HepG2 (cell line): ENCODE results near the gene LARP4. TPM values are rescaled to one million over a fixed set of nuclear protein-coding genes. Genes with fewer than 3 reads are reported as not detected.

ENCODE experiments used
- AKAP8 ChIP-seq: sonication (generic); formaldehyde crosslinking; IDR thresholded peaks from 2 replicates; pipeline ENCODE4 v1.5.1; 2020; ENCODE audit warnings: mild to moderate bottlenecking, missing genetic modification reagents
- HNRNPH1 ChIP-seq: fragments of 200-400 bp; formaldehyde crosslinking; optimal IDR thresholded peaks from 2 replicates; pipeline ENCODE3; 2017; ENCODE audit warnings: mild to moderate bottlenecking, low read depth, low read length
- JUNB ChIP-seq: sonication (generic); formaldehyde crosslinking; IDR thresholded peaks from 2 replicates; pipeline ENCODE4 v1.8.0; 2022; ENCODE audit warnings: missing genetic modification reagents, mild to moderate bottlenecking, borderline replicate concordance
- MTF1 ChIP-seq: sonication (generic); formaldehyde crosslinking; IDR thresholded peaks from 2 replicates; pipeline ENCODE4 v1.5.0; 2020; ENCODE audit warnings: missing genetic modification reagents
- REXO4 ChIP-seq: sonication (generic); formaldehyde crosslinking; IDR thresholded peaks from 2 replicates; pipeline ENCODE4 v1.8.0; 2022; ENCODE audit warnings: missing genetic modification reagents, mild to moderate bottlenecking, borderline replicate concordance
- RFXAP ChIP-seq: sonication (generic); formaldehyde crosslinking; IDR thresholded peaks from 2 replicates; pipeline ENCODE4 v1.4.0; 2020; ENCODE audit warnings: missing genetic modification reagents, borderline replicate concordance
- TRAFD1 ChIP-seq: sonication (generic); formaldehyde crosslinking; IDR thresholded peaks from 2 replicates; pipeline ENCODE4 v1.5.1; 2020; ENCODE audit warnings: missing genetic modification reagents, mild to moderate bottlenecking, borderline replicate concordance
- TRIM22 ChIP-seq: fragments of 450-650 bp; IDR thresholded peaks from 2 replicates; pipeline ENCODE4 v1.6.1; 2017
- ZMYM3 ChIP-seq: sonication (generic); formaldehyde crosslinking; IDR thresholded peaks from 2 replicates; pipeline ENCODE4 v1.5.1; 2020; ENCODE audit warnings: mild to moderate bottlenecking, missing genetic modification reagents
- ZNF383 ChIP-seq: sonication (generic); formaldehyde crosslinking; IDR thresholded peaks from 2 replicates; pipeline ENCODE4 v1.4.0; 2020; ENCODE audit warnings: missing genetic modification reagents, mild to moderate bottlenecking, borderline replicate concordance
- ZNF451 ChIP-seq: sonication (generic); formaldehyde crosslinking; IDR thresholded peaks from 2 replicates; pipeline ENCODE4 v1.5.0; 2020; ENCODE audit warnings: mild to moderate bottlenecking, missing genetic modification reagents
- ZNF496 ChIP-seq: sonication (generic); formaldehyde crosslinking; IDR thresholded peaks from 2 replicates; pipeline ENCODE4 v1.8.1; 2023; ENCODE audit warnings: mild to moderate bottlenecking, moderate library complexity, missing genetic modification reagents; ENCODE audit not compliant: insufficient replicate concordance
- ZNF737 ChIP-seq: sonication (generic); formaldehyde crosslinking; IDR thresholded peaks from 2 replicates; pipeline ENCODE4 v1.5.0; 2020; ENCODE audit warnings: missing genetic modification reagents, mild to moderate bottlenecking, borderline replicate concordance
- polyA plus RNA-seq, 8 experiments: library from polyadenylated mRNA; depleted of rRNA in 3 of 8; stranded (reverse) in 7 of 8; unstranded in 1 of 8; fragments of >200 nt; fragmentation: Illumina TruSeq in 4 of 8; extraction: Trizol in 4 of 8; gene quantifications; 2 replicates each; pipeline versions ENCODE4 v1.2.1 to v1.2.3, GENCODE V29; 2011 to 2016; ENCODE audit warnings: low read depth in 4 of 8, missing spikeins in 1 of 8, mixed read lengths in 1 of 8; ENCODE audit not compliant: insufficient read depth in 1 of 8
- total RNA-seq, 5 experiments: library from RNA; depleted of rRNA; stranded (reverse); fragments of >200 nt; fragmentation: Illumina TruSeq; extraction: Trizol; gene quantifications; 2 replicates each; pipeline ENCODE4 v1.2.3, GENCODE V29; 2016; ENCODE audit warnings: low read depth in 1 of 5
- TF ChIP-seq, protein P1 (sequence below): sonication (generic); formaldehyde crosslinking; IDR thresholded peaks from 2 replicates; pipeline ENCODE4 v1.4.0; 2020; ENCODE audit warnings: missing genetic modification reagents, borderline replicate concordance
- TF ChIP-seq, protein P2 (sequence below): sonication (generic); formaldehyde crosslinking; IDR thresholded peaks from 2 replicates; pipeline ENCODE4 v1.8.0; 2022; ENCODE audit warnings: missing genetic modification reagents, low read depth, mild to moderate bottlenecking, borderline replicate concordance
- TF ChIP-seq, protein P3 (sequence below): sonication (generic); formaldehyde crosslinking; IDR thresholded peaks from 2 replicates; pipeline ENCODE4 v1.4.0; 2020; ENCODE audit warnings: mild to moderate bottlenecking, missing genetic modification reagents
- TF ChIP-seq, protein P4 (sequence below): sonication (generic); formaldehyde crosslinking; IDR thresholded peaks from 2 replicates; pipeline ENCODE4 v1.4.0; 2020; ENCODE audit warnings: missing genetic modification reagents, borderline replicate concordance

The LARP4 gene
- total and polyA plus RNA-seq, 2 of the 13 experiments (the other 11 are each of a cell fraction or from before 2014, with no cell fraction given): 16.4 to 42.7 TPM

DNA sequence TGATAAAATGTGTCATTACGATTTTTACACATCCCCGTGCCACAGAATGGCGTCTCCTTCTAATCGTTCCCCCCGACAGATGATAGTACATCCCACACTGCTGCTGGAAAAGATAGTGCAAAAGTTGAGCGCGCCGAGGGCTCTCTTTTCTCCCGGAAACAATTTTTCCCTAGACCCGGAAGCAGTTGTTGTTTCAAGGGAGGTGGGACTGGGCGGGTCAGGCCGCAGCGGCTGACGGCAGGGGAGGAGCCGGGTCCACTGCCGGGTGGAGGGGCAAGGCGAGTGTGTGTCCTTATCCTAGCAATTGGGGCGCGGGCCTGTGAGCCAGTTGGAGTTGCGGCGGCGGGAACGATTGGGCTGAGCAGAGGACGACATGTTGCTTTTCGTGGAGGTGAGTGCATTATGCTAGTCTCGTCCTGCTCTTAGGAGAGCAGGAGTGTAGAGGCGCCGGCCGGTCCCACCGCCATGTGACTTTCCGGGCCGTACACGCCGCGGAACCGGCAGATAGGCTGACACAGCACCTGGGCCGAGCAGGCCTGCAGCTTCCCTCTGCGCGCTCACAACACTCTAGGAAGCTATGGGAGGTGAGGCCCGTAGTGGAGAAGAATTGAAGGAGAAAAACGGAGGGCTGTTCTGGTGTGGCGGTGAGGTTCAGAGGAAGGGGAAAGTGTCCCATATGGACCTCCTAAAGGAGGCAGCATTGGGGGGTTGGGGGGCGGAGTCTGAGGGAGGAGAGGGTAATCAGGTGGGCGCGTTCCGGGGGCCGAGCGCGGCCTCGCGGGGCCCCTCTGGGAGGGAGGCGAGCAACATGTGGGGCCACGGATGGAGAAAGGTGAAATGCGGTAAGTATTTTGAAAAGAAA lies at the start of gene LARP4 (continued):
- TF ChIP-seq REXO4 (CRISPR knock-in tag) (no peak), ZNF451 (CRISPR knock-in tag) (peak; percentile 89; the same call in 1 of the 2 replicates), ZMYM3 (CRISPR knock-in tag) (no peak), ZNF737 (CRISPR knock-in tag) (peak; percentile 96), JUNB (CRISPR knock-in tag) (0 out of 2 replicates have a peak, but pooled peaks have one; percentile 21), RFXAP (CRISPR knock-in tag) (no peak), ZNF383 (CRISPR knock-in tag) (no peak), TRIM22 (no peak), TRAFD1 (CRISPR knock-in tag) (no peak), ZNF496 (CRISPR knock-in tag) (no peak), HNRNPH1 (no peak), MTF1 (CRISPR knock-in tag) (no peak), AKAP8 (no peak)
- TF ChIP-seq, protein P1, sequence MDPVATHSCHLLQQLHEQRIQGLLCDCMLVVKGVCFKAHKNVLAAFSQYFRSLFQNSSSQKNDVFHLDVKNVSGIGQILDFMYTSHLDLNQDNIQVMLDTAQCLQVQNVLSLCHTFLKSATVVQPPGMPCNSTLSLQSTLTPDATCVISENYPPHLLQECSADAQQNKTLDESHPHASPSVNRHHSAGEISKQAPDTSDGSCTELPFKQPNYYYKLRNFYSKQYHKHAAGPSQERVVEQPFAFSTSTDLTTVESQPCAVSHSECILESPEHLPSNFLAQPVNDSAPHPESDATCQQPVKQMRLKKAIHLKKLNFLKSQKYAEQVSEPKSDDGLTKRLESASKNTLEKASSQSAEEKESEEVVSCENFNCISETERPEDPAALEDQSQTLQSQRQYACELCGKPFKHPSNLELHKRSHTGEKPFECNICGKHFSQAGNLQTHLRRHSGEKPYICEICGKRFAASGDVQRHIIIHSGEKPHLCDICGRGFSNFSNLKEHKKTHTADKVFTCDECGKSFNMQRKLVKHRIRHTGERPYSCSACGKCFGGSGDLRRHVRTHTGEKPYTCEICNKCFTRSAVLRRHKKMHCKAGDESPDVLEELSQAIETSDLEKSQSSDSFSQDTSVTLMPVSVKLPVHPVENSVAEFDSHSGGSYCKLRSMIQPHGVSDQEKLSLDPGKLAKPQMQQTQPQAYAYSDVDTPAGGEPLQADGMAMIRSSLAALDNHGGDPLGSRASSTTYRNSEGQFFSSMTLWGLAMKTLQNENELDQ: no peak
- TF ChIP-seq, protein P2, sequence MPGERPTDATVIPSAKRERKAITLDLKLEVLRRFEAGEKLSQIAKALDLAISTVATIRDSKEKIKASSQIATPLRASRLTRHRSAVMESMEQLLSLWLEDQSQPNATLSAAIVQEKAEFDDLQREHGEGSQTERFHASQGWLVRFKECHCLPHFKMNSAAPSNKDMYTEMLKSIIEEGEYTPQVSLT (CRISPR knock-in tag): no peak
- TF ChIP-seq, protein P3, sequence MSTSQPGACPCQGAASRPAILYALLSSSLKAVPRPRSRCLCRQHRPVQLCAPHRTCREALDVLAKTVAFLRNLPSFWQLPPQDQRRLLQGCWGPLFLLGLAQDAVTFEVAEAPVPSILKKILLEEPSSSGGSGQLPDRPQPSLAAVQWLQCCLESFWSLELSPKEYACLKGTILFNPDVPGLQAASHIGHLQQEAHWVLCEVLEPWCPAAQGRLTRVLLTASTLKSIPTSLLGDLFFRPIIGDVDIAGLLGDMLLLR (CRISPR knock-in tag): peak; percentile 91; the same call in 1 of the 2 replicates
- TF ChIP-seq, protein P4, sequence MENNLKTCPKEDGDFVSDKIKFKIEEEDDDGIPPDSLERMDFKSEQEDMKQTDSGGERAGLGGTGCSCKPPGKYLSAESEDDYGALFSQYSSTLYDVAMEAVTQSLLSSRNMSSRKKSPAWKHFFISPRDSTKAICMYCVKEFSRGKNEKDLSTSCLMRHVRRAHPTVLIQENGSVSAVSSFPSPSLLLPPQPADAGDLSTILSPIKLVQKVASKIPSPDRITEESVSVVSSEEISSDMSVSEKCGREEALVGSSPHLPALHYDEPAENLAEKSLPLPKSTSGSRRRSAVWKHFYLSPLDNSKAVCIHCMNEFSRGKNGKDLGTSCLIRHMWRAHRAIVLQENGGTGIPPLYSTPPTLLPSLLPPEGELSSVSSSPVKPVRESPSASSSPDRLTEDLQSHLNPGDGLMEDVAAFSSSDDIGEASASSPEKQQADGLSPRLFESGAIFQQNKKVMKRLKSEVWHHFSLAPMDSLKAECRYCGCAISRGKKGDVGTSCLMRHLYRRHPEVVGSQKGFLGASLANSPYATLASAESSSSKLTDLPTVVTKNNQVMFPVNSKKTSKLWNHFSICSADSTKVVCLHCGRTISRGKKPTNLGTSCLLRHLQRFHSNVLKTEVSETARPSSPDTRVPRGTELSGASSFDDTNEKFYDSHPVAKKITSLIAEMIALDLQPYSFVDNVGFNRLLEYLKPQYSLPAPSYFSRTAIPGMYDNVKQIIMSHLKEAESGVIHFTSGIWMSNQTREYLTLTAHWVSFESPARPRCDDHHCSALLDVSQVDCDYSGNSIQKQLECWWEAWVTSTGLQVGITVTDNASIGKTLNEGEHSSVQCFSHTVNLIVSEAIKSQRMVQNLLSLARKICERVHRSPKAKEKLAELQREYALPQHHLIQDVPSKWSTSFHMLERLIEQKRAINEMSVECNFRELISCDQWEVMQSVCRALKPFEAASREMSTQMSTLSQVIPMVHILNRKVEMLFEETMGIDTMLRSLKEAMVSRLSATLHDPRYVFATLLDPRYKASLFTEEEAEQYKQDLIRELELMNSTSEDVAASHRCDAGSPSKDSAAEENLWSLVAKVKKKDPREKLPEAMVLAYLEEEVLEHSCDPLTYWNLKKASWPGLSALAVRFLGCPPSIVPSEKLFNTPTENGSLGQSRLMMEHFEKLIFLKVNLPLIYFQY (CRISPR knock-in tag): peak; percentile 95
